COR-L47 (cell line): ENCODE data around the gene SLC8B1.
"Not testable (repeated sequence)": the region's sequence is repeated elsewhere in the genome, so short reads cannot be mapped to it uniquely, and the experiment has no call there.

Source experiments
- DNase-seq: peaks from one replicate; lab custom pipeline; 2025; lab: John Stamatoyannopoulos, UW

The SLC8B1 gene

DNA sequence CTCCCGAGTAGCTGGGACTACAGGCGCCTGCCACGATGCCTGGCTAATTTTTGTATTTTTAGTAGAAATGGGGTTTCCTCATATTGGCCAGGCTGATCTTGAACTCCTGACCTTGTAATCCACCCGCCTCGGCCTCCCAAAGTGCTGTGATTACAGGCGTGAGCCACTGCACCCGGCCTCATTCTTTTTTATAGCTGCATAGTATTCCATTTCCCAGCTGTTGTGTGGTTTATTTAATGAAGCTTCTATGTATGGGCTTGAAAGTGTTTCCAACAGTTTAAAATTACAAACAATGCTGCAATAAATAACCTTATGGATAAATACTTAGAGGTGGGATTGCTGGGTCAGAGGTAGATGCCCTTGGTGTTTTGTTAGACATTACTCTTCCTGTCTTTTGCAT lies 19.3 kb upstream of the SLC8B1 start:
- not testable (repeated sequence) for DNase-seq

DNA sequence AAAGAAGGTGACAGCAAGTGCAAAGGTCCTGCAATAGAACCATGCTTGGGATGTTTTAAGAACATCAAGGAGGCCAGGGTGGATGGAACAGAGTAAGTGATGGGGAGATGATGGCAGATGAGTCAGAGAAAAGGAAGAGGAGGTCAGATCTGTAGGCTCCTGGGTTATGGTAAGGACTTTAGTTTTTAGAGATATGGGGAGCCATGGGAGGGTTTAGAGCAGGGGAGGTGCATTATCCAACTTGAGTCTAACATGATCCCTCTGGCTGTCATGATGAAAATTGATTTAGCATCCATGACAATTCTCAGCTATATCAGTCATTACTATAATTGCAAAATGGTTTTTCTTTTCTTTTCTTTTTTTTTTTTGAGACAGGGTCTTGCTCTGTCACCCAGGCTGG lies 16.2 kb upstream of the SLC8B1 start:
- no peak for DNase-seq

DNA sequence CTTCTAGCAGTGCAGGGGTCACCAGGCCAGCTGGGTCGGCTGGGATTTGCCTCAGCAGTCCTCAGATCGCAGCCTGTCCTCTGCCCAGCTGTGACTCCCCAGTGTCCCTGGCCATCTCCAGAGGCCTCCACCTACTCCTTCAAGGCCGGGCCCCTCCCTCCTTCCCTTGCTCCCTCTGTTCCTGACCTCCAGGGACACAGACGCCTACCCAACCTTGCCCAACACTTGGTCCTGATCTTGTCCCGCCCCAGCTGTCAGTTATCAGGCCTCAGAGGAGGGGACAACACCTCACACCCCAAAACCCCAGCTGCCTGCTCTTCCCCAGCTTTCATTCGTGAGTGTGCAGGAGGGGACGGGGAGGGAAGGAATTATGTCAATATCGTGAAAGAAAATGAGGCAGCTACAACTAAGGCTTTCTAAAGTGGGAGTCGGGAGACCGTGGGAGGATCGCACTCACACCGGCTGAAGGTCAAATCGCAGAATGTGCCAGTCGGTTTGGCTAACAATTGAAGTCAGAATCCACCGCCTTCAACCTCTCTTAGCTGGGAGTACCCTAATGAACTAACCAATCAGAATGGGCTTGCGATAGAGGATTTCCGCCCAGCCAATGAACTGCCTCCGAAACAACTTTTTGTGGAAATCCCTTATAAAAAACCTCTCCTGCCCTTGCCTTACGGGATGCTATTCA lies 14.1 kb upstream of the SLC8B1 start:
- no peak for DNase-seq

DNA sequence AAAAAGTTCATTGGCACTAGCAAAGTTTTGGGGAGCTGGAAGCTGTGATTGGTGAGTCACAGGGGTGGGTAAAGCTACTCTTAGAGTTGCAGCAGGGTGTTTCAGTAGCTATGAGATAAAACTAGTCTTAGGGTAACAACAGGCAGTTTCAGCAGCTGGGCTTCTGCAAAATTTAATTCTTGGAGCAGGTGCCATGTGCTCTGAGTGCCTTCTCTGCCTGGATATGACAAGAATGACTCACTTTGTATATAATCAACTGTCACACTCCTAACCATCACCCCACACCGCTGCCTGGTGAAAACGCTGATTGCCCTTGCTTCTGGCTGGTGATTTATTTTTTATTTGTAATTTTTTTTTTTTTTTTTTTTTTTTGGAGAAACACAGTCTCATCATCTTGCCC lies 13.0 kb upstream of the SLC8B1 start:
- DNase-seq, result no peak

DNA sequence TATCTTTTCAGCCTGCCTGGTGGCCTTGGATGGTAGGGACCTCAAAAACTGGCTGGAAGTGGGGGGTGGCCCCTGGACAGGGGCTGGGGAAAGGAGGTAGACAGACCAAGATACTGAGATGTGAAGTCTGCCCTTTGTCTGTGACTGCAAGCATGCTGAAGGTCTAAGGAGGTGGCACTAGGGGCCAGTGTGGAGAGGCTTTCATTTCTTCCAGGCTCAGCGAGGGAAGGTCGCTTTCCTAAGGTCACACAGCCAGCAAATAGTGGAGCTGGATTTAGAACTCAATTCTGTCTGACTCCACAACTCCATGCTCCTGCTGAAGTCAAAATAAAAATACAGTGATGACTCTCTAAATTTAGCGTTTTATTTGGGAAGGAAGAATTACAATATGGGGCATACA lies 12.2 kb upstream of the SLC8B1 start:
- DNase-seq, result no peak

DNA sequence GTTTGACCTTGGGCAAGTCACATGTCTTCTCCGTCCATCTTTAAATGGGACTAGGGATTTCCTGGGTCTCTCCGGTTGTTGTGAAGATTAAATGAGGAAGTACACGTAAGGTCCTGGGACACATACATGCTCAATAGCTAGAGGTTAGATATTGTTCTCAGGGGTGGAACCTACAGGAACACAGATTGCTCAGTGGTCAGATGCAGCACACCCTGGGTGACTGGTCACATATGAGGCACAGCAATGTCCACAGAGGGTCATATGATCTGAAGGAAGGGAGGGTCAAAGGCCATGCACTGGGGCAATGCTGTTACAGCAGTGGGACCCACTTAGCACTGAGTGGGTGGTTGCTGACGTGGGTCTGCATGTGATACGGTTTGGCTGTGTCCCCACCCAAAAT lies 11.4 kb upstream of the SLC8B1 start:
- no peak for DNase-seq

DNA sequence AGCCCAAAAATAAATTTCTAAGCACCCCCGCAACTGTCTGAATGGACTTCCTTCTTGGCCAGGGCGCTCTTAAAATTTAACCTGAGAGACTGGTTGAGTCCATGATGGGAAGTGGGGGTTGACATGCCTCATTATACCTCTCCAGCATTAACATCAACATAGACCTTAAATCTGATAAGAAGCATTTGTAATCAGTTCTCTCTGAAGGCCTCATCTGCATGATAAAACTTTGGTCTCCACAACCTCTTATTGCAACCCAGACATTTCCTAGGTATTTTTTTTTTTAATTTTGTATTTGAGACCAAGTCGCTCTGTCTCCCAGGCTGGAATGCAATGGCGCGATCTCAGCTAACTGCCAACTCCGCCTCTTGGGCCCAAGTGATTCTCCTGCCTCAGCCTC lies 10.4 kb upstream of the SLC8B1 start:
- DNase-seq, result no peak

DNA sequence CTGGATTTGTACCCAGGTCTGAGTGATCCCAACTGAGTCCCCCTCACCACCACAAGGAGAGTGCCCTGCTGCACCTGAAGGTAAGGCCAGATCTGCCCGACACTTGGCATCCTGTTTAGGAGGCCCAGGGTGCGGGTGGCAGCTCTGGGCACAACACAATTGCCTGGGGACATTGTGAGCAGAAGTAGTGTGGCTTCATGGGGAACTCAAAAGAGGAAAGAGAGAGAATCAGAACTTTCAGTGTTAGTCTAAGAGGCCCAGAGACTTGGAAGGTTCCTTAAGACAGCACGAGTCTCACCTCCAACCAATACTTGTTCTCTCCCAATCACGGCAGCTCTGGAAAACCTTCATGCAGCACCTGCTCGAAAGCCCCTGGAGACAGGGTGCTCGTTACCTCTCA lies 6.6 kb upstream of the SLC8B1 start:
- DNase-seq, result no peak

DNA sequence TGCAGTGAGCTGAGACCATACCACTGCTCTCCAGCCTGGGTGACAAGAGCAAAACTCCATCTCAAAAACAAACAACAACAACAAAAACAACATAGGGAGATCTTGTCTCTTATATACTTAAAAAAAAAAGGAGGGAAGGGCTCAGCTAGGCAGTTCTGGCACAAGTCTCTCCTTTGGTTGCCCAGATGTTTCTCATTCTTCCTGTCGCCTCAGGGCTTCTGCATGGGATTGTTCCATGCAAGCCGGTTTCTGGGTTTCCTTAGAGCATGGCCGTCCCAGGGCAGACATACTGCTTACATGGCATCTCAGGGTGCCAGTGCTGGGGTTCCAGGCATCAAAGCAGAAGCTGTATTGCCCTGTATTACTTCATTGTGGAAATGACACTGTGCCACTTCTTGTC lies 5.2 kb upstream of the SLC8B1 start:
- DNase-seq, result no peak

DNA sequence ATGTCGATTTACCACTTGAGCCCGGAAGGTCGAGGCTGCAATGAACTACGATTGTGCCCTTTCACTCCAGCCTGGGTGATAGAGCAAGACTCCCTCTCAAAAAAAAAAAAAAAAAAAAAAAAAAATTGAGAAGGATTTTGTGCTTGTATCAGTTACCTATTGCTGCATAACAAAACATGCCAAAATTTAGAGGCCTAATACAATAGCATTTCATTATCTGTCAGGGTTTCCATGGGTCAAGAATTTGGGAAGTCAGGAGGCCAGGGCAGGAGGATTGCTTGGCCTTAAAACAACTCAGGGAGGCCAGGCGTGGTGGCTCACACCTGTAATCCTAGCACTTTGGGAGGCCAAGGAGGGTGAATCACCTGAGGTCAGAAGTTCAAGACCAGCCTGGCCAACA lies 4.6 kb upstream of the SLC8B1 start:
- DNase-seq, result no peak

DNA sequence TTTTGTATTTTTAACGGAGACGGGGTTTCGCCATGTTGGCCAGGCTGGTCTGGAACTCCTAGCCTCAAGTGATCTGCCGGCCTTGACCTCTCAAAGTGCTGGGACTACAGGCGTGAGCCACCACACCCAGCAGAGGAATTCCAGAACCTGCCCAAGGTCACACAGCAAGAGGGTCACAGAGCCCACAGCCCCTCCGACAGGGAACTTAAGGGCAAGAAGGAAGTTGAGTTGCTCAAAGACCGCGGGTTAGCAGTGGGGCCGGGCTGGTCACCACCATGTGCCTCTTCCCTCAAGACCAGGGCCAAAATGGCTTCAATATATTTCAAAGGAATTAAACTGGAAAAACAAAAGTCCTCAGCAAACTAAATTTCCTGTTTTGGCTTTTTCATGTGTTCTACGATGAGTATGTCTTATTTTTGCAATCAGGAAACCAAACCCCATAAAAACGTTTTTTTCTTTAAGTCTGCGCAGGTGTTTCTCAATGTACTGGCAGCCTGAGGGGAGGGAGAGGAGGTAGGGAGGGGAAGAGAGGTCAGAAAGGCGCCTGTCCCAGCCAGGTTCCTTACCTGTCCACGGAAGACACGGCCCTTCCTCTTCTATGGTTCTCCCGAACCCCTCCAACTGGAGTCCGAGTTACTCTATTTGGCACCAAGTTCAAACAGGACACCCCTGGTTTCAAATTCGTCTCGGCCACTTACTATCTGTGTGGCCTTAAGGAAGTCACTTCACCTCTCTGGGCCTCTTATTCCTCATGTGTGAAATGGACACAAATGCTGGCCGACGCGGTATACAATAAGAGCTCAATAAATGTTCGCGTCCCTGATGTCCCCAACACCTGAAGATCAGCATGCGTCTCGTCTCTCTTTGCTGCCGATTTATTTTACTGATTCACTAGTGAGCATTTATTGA lies 778 bp downstream of the SLC8B1 start:
- no peak for DNase-seq

DNA sequence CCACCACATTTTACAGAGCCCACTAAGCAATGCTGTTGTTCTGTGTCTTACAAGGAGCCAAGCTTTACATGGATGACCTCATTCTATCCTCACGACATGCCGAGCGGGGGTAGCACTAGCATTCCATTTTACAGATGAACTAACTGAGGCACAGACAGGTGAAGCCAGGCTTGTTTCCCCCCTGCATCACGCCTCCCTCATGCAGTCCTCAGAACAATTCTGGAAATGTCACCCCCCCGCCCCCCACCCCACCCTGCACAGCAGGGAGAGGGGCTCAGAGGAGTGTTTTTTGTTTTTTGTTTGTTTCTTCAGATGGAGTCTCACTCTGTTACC lies 1.5 kb downstream of the SLC8B1 start:
- no peak for DNase-seq

DNA sequence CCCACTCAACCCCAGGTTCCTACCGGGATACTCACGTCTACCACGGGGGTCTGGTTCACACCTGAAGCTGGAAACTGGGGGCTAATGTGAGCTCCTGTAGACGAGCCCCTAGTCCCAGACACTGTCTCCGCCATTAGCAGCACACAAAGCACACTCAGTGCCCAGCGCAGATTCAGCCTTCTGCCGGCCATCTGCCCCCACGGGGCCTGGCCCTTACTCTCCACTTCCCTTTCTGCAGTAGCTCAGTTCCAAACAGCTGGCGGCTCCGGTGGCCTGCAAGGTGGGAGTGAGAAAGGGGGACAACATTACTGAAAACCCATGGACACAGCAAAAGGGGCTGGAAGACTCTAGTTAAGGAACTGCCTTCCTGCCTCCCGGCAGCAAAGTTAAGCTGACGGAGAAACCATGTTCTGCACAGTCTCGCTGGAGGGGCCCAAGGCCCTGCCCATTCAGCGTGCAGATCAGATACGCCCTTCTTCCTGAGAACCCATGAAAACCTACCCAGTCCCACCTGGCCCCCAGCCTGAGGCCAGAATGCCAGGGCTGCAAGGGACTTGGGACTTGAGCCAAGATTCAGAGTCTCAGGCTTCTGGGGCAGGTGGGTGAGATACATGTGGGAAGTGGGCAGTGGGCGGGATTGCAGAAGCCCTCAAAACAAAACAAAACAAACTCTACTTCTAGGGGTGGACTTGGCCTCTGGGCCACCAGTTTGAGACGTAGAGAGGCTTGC lies 2.1 kb downstream of the SLC8B1 start:
- no peak for DNase-seq

DNA sequence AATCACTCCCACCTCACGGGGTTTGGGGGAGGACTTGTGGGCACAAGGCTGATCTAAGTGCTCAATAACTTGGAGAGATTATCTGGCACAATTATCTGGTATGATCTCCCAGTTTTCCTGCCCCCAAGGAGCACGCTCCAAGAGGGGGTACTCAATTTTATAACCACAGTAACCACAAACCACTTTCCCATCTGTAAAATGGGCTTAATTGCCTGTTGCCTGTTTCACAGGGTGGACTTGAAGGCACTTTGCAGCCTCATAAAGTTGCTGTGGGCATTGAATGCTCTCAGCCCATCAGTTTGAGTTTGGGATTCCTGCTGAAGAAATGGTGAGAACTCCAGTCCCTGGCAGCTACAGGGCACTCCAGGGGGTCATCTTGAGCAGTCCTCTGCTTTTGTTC lies 4.4 kb downstream of the SLC8B1 start:
- no peak for DNase-seq

DNA sequence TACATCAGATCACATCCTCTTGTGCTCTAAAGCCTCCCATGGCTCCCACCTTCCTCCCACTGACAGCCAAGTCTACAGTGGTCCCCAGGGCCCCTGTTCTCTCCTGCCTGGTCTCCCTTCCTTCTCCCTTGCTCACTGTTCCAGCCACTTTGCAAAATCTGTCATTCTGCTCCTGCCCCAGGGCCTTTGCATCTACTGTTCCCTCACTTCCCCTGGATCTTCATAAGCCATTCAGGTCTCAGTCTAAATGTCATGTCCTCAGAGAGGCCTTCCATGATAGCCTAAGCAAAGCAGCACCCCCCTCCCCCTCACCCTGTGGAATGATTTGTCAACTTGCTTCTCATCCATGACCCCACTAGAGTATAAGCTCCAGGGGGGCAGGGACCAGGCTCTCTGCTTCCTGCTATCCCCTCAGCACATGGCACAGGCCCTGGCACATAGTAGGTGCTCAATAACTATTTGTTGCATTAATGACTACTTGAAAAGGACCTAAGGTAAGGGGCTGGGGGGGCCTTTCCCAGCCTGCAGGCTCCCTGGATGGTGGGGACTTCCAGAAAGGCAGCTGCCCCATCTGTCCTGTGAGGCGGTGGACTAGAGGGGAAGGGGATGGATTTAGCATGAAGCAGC lies 5.0 kb downstream of the SLC8B1 start:
- no peak for DNase-seq

DNA sequence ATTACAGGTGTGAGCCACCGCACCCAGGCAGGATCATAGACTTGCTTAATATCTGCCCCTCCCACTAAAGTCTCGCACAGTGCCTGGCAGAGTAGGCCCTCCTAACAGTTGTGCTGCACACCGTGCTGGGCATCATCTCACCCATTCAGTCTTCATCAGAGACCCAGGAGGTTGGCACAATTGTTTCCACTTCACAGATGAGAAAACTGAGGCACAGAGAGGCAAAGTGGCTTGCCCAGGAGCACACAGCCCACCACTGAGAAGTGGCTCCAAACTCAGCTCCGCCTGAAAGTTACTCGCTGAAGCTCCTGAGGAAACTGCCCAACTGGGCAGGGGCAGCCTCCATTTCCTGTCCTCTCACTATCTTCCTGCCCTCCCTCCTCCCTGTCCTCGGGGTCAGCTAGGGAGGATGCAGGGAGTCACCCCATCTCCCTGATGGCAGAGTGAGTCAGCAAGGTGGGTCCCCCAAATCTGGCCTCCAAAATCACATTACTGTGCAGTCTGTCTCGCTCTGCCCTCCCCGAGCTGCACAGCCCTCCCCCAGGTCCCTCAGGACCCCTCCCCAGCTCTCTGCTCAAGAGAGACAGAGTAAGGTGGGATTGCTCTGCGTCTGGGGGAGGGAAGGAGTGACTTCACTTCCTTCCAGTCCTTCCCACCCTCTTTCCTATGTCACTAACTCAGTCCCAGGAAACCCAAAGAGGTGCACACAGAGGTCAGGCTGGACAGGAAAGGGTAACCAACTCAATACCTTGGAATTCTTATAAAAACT lies 5.7 kb downstream of the SLC8B1 start:
- DNase-seq, result no peak

DNA sequence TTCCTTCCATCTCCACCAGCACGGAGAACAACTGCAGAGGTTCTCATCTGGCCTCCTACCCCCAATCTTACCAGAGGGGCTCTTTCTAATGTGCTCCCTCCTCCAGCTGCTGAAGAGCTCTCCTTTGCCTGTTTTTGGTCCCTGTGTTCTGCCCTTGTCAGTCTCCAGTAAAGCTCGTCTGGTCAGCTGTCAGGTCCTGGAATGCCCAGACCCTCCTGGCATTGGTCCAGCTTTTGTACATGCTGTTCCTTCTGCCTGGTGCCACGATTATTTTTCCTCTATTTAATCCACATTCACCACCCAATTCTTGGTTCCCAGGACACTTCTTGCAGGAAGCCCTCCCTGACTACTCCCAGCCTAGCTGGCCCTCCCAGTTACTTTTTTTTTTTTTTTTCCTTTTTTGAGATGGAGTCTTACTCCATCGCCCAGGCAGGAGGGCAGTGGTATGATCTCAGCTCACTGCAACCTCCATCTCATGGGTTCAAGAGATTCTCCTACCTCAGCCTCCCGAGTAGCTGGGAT lies 6.5 kb downstream of the SLC8B1 start:
- no peak for DNase-seq

DNA sequence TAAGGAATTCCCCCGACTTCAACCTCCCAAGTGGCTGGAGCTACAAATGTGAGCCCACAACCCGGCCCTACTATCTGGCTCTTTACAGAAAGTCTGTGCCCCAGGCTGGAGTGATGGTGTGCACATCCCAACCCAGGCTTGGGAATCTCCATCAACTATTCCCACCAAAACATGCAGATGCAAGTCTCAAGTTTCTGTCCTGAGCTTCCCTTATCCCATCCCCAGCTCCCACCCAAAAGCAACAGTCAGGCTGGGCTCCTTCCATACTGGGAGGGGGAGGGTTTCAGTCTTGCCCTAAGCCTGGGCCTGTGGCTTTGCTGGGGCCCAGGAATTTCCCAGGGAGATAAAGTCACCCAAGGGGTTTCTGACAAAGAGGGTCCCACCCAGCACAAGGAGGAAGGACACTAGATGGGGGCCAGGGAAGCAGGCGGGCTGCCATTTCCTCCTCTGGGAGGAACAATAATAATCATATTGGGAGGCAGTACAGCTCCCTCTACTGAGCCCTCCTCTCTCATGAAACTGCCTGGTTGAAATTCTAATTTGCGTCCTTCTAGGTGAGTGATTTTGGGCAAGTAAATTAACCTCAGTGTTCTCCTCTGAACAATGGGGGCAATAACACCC lies 8.0 kb downstream of the SLC8B1 start:
- DNase-seq, result no peak

DNA sequence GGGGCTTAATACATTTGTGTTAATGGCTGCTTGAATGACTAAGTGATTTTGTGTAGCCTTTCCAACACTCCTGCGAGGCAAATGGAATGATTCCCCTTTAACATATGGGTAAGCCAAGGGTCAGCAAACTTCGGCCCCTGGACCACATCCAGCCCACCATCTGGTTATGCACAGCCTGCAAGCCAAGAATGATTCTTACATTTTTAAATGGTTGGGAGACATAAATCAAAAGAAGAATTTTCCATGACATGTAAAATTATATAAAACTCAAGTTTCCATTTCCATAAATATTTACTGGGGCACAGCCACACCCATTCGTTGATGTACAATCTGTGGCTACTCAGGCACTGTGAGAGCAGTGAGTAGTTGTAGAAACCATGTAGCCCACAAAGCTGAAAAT lies 9.0 kb downstream of the SLC8B1 start:
- DNase-seq, result no peak

DNA sequence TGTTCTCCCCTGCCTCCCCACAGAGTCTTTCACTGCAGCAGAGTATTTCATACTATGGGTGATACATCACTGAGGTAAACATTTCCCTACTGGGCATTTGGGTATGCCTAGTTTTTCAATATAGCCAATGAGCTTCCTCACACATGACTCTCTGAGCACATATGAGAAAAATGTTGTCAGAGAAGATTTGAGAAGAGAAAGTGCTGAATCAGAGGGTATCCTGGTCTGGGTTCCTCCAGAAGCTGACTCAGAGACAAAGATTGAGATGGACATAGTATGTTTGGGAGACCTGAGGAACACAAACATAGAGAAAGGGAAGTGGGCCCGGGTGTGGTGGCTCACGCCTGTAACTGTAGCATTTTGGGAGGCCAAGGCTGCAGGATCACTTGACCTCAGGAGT lies 12.6 kb downstream of the SLC8B1 start:
- DNase-seq, result no peak

DNA sequence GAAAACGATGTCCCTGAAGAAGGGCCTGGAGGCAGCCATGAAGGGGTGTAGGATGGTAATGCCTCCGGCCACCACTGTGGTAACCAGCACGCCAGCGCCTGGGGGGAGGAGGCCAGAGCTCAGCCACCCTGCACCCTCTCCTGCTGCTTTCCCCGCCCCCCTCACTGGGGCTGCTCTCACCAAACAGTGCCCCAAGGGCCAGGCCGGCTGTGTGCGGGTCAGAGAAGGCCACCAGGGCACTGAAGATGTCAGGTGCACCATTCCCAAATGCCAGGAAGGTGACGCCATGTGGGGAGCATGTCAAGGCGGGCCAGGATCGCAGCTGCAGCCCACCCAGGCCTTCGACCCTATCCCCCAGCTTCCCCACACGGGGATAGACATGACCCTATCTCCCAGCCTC lies 14.5 kb downstream of the SLC8B1 start:
- DNase-seq, result no peak
